Activated CD4-positive, alpha-beta T cell treated with anti-CD3 and anti-CD28 coated beads, Interleukin-2, amount 10 ng/mL, durations not matched to agents 7 days and 5 days (primary cell): ENCODE measurements around the gene UNKL. TPM values are rescaled to one million over a fixed set of nuclear protein-coding genes. Genes with fewer than 3 reads are reported as not detected.

Experiments used
- CTCF ChIA-PET: fragments of 350-600 bp; sonication (Branson Sonifier 250); formaldehyde crosslinking; loops from one replicate; lab custom pipeline; 2021; ENCODE audit warnings: antibody characterized with exemption; lab: Charles Lee
- POLR2A ChIA-PET: fragments of 350-600 bp; sonication (Branson Sonifier 250); formaldehyde crosslinking; loops from one replicate; lab custom pipeline; 2021; ENCODE audit warnings: antibody characterized with exemption; lab: Charles Lee
- DNase-seq: peaks from one replicate; pipeline ENCODE4 v3.0.0-alpha.2; 2020
- H3K27ac Mint-ChIP-seq: one replicate; pipeline ENCODE4 v1.8.0; 2021; ENCODE audit warnings: mild to moderate bottlenecking, moderate library complexity, mixed read lengths
- H3K27me3 Mint-ChIP-seq: one replicate; pipeline ENCODE4 v1.8.0; 2021; ENCODE audit warnings: mixed read lengths
- H3K36me3 Mint-ChIP-seq: one replicate; pipeline ENCODE4 v1.8.0; 2021; ENCODE audit warnings: low read depth, mixed read lengths
- H3K4me1 Mint-ChIP-seq: one replicate; pipeline ENCODE4 v1.8.0; 2021; ENCODE audit warnings: mixed read lengths
- H3K4me3 Mint-ChIP-seq: one replicate; pipeline ENCODE4 v1.8.0; 2021; ENCODE audit warnings: mild to moderate bottlenecking, moderate library complexity, mixed read lengths
- H3K9me3 Mint-ChIP-seq: one replicate; pipeline ENCODE4 v1.8.0; 2021; ENCODE audit warnings: mixed read lengths
- total RNA-seq, 2 experiments: library from RNA; stranded (reverse); gene quantifications; one replicate each; pipeline ENCODE4 v1.2.3, GENCODE V29; 2021

UNKL gene
- total RNA-seq, 2 experiments from 2014 or later: 31.8 to 37.9 TPM

GRCh38 chr16:1401061-1401757 is 13.3 kb downstream of the UNKL start:
- H3K27me3 Mint-ChIP-seq: no peaks in the 10 kb centered on the region
- H3K4me3 Mint-ChIP-seq: no peak overlapping the region
- no peak for DNase-seq
- CTCF ChIA-PET: interaction anchor here (1.1 kb wide), 1 partner anchor 305 kb away, joined by 3 read pairs; the partner anchor contains the start of gene MAPK8IP3
- no peaks in the 10 kb centered on the region for H3K4me1 Mint-ChIP-seq
- peaks cover 2% of the 10 kb centered on the region for H3K36me3 Mint-ChIP-seq
- H3K27ac Mint-ChIP-seq: no peak overlapping the region
- POLR2A ChIA-PET: no interaction called here
- H3K9me3 Mint-ChIP-seq: no peaks in the 10 kb centered on the region

- POLR2A ChIA-PET: no interaction called here
- CTCF ChIA-PET: no interaction called here
- peaks cover 2% of the 10 kb centered on the region for H3K36me3 Mint-ChIP-seq
Observed at GRCh38 chr16:1398826-1399581, 15.5 kb downstream of the UNKL start.

GRCh38 chr16:1398351-1398750 is 16.2 kb downstream of the UNKL start:
- H3K27me3 Mint-ChIP-seq: no peaks in the 10 kb centered on the region
- ChIA-PET POLR2A (no interaction called here), CTCF (no interaction called here)
- DNase-seq: no peak
- peaks cover 2% of the 10 kb centered on the region for H3K36me3 Mint-ChIP-seq
- no peaks in the 10 kb centered on the region for H3K9me3 Mint-ChIP-seq
- no peak overlapping the region for H3K27ac Mint-ChIP-seq
- H3K4me1 Mint-ChIP-seq: no peaks in the 10 kb centered on the region
- no peak overlapping the region for H3K4me3 Mint-ChIP-seq

More at GRCh38 chr16:1398826-1399581, 15.5 kb downstream of the UNKL start:
- H3K27me3 Mint-ChIP-seq: no peaks in the 10 kb centered on the region
- no peaks in the 10 kb centered on the region for H3K9me3 Mint-ChIP-seq
- no peak overlapping the region for H3K4me3 Mint-ChIP-seq
- DNase-seq: no peak
- peak overlapping the region; percentile 5 for H3K27ac Mint-ChIP-seq
- no peaks in the 10 kb centered on the region for H3K4me1 Mint-ChIP-seq

GRCh38 chr16:1397779-1398178 is 16.7 kb downstream of the UNKL start:
- Mint-ChIP-seq H3K9me3 (no peaks in the 10 kb centered on the region), H3K27ac (no peak overlapping the region), H3K27me3 (no peaks in the 10 kb centered on the region), H3K4me1 (no peaks in the 10 kb centered on the region), H3K4me3 (no peak overlapping the region), H3K36me3 (peaks cover 1% of the 10 kb centered on the region)
- ChIA-PET POLR2A (no interaction called here), CTCF (no interaction called here)
- no peak for DNase-seq

- no peaks in the 10 kb centered on the region for H3K27me3 Mint-ChIP-seq
- H3K4me1 Mint-ChIP-seq: no peaks in the 10 kb centered on the region
- peaks cover 2% of the 10 kb centered on the region for H3K36me3 Mint-ChIP-seq
- H3K27ac Mint-ChIP-seq: no peak overlapping the region
- ChIA-PET CTCF (interaction anchor here (1.0 kb wide), 1 partner anchor 12 kb away, joined by 4 read pairs; no protein-coding TSS in a partner anchor), POLR2A (no interaction called here)
- no peaks in the 10 kb centered on the region for H3K9me3 Mint-ChIP-seq
- no peak overlapping the region for H3K4me3 Mint-ChIP-seq
- no peak for DNase-seq
Observed at GRCh38 chr16:1395444-1396031, 19.0 kb downstream of the UNKL start.

GRCh38 chr16:1394367-1394951 is 20.0 kb downstream of the UNKL start:
- Mint-ChIP-seq H3K27ac (no peak overlapping the region), H3K9me3 (no peaks in the 10 kb centered on the region), H3K27me3 (no peaks in the 10 kb centered on the region), H3K4me1 (peaks cover 2% of the 10 kb centered on the region), H3K4me3 (no peak overlapping the region), H3K36me3 (peaks cover 4% of the 10 kb centered on the region)
- ChIA-PET CTCF (no interaction called here), POLR2A (no interaction called here)
- DNase-seq: no peak

GRCh38 chr16:1393613-1394176 is 20.8 kb downstream of the UNKL start:
- H3K27ac Mint-ChIP-seq: no peak overlapping the region
- H3K9me3 Mint-ChIP-seq: no peaks in the 10 kb centered on the region
- peaks cover 2% of the 10 kb centered on the region for H3K4me1 Mint-ChIP-seq
- H3K27me3 Mint-ChIP-seq: no peaks in the 10 kb centered on the region
- H3K36me3 Mint-ChIP-seq: peaks cover 4% of the 10 kb centered on the region
- POLR2A ChIA-PET: no interaction called here
- DNase-seq: no peak
- H3K4me3 Mint-ChIP-seq: no peak overlapping the region
- CTCF ChIA-PET: interaction anchor here (0.6 to 1.6 kb wide), 2 partner anchors 11 to 14 kb away, joined by 3 read pairs; no protein-coding TSS in a partner anchor

- H3K27ac Mint-ChIP-seq: no peak overlapping the region
- H3K36me3 Mint-ChIP-seq: peaks cover 4% of the 10 kb centered on the region
- no peaks in the 10 kb centered on the region for H3K27me3 Mint-ChIP-seq
- H3K4me1 Mint-ChIP-seq: peaks cover 2% of the 10 kb centered on the region
- no peaks in the 10 kb centered on the region for H3K9me3 Mint-ChIP-seq
- no peak for DNase-seq
- ChIA-PET CTCF (interaction anchor here (0.7 to 1.6 kb wide), 2 partner anchors 13 to 235 kb away, joined by 3 to 5 read pairs; no protein-coding TSS in a partner anchor), POLR2A (no interaction called here)
- no peak overlapping the region for H3K4me3 Mint-ChIP-seq
Observed at GRCh38 chr16:1392826-1393225, 21.7 kb downstream of the UNKL start.

- Mint-ChIP-seq H3K27me3 (no peaks in the 10 kb centered on the region), H3K4me3 (no peak overlapping the region), H3K4me1 (peaks cover 2% of the 10 kb centered on the region), H3K9me3 (no peaks in the 10 kb centered on the region), H3K27ac (no peak overlapping the region), H3K36me3 (peaks cover 4% of the 10 kb centered on the region)
- no peak for DNase-seq
- ChIA-PET CTCF (interaction anchor here (0.6 kb wide), 1 partner anchor 22 kb away, joined by 3 read pairs; no protein-coding TSS in a partner anchor), POLR2A (no interaction called here)
Observed at GRCh38 chr16:1390239-1390779, 24.2 kb downstream of the UNKL start.

- DNase-seq: no peak
- peaks cover 2% of the 10 kb centered on the region for H3K4me1 Mint-ChIP-seq
- POLR2A ChIA-PET: no interaction called here
- H3K9me3 Mint-ChIP-seq: no peaks in the 10 kb centered on the region
- peaks cover 7% of the 10 kb centered on the region for H3K36me3 Mint-ChIP-seq
- H3K4me3 Mint-ChIP-seq: no peak overlapping the region
- no peak overlapping the region for H3K27ac Mint-ChIP-seq
- CTCF ChIA-PET: no interaction called here
- H3K27me3 Mint-ChIP-seq: no peaks in the 10 kb centered on the region
Observed at GRCh38 chr16:1389762-1390161, 24.7 kb downstream of the UNKL start.

GRCh38 chr16:1387331-1387730 is 27.2 kb downstream of the UNKL start:
- H3K36me3 Mint-ChIP-seq: peaks cover 8% of the 10 kb centered on the region
- H3K9me3 Mint-ChIP-seq: no peaks in the 10 kb centered on the region
- ChIA-PET CTCF (interaction anchor here (1.7 kb wide), 1 partner anchor 28 kb away, joined by 4 read pairs; the partner anchor contains the start of gene UNKL), POLR2A (no interaction called here)
- peaks cover 2% of the 10 kb centered on the region for H3K4me1 Mint-ChIP-seq
- H3K4me3 Mint-ChIP-seq: no peak overlapping the region
- no peaks in the 10 kb centered on the region for H3K27me3 Mint-ChIP-seq
- DNase-seq: no peak
- H3K27ac Mint-ChIP-seq: no peak overlapping the region

- POLR2A ChIA-PET: no interaction called here
Observed at GRCh38 chr16:1385232-1385631, 29.3 kb downstream of the UNKL start.

More at GRCh38 chr16:1385232-1385631, 29.3 kb downstream of the UNKL start:
- Mint-ChIP-seq H3K9me3 (no peaks in the 10 kb centered on the region), H3K27me3 (no peaks in the 10 kb centered on the region), H3K4me3 (no peak overlapping the region), H3K36me3 (peaks cover 5% of the 10 kb centered on the region), H3K27ac (no peak overlapping the region), H3K4me1 (peaks cover 1% of the 10 kb centered on the region)
- no peak for DNase-seq
- CTCF ChIA-PET: no interaction called here
